CD4-positive, alpha-beta T cell treated with Interleukin-4 for 1 hour (primary cell): ENCODE results near the gene ITK.

Experiments
- DNase-seq, 2 donors: peaks; one replicate each; pipeline ENCODE4 v3.0.0-alpha.2; 2020 to 2022

Gene ITK

DNA sequence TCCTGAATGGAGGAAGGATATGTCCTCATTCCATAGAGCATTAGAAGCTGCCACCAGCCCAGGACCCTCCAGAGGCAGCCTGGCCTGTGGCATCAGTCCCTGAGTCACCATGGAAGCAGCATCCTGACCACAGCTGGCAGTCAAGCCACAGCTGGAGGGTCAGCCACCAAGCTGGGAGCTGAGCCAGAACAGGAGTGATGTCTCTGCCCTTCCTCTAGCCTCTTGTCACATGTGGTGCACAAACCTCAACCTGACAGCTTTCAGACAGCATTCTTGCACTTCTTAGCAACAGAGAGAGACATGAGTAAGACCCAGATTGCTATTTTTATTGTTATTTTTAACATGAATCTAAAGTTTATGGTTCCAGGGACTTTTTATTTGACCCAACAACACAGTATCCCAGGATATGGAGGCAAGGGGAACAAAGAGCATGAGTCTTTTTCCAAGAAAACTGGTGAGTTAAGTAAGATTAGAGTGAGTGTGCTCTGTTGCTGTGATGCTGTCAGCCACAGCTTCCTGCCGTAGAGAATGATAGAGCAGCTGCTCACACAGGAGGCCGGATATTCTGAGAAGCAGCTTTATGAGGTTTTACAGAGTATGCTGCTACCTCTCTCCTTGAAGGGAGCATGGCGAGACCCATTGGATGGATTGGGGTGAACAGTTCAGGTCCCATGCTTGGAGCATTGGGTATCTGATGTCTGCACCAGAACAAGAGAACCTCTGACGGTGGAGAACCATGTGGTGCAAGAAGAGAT lies 72.2 kb downstream of the ITK start:
- DNase-seq: peak; percentile 83 to 86

DNA sequence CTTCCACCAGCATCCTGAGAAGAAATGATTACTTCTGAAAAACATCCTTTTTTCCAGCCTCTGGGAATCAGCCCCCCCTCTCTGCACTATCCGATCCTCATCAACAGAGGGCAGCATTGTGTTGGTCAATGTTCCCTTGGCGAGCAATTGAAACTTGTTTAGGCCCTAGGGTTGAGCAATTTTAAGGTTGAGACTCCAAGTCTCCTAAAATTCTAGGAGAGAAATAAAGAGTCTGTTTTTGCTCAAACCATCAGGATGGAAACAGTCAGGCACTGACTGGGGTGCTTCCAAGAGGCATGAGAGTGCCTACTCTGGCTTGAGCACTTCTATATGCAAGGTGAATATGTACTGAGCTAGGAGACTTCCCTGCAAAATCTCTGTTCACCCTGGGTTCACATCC lies 72.9 kb downstream of the ITK start:
- peak in 1 of 2 donors; percentile 55 for DNase-seq

DNA sequence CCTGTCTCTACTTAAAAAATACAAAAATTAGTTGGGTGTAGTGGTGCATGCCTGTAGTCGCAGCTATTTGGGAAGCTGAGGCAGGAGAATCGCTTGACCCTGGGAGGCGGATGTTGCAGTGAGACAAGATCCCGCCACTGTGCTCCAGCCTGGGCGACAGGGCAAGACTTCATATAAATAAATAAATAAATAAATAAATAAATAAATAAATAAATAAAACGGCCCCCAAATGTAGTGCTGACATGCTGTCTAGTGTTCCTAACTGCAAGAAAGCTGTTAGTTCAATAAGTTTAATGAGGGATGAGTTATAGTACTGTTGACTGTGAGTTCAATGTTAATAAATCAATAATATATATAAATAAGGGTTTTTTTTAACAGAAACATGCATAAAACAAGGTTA lies 77.8 kb downstream of the ITK start:
- DNase-seq: no peak

DNA sequence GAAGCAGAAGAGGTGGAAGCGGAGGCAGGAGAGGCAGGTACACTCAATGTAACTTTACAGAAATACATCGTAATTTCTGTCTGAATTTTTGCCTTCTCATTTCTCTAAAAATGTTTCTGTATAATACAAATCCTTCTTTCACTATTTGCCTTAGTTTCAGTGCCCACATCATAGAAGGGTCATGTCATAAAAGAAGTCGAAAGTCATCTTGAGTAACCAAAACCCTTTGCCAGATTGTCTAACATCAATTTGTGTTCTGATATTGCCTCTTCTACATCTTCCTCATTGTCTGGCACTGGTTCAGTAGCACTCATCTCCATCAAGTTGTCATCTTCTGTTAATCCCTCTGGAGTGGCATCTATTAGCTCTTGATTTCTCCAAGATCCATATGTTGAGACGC lies 79.1 kb downstream of the ITK start:
- DNase-seq: no peak

DNA sequence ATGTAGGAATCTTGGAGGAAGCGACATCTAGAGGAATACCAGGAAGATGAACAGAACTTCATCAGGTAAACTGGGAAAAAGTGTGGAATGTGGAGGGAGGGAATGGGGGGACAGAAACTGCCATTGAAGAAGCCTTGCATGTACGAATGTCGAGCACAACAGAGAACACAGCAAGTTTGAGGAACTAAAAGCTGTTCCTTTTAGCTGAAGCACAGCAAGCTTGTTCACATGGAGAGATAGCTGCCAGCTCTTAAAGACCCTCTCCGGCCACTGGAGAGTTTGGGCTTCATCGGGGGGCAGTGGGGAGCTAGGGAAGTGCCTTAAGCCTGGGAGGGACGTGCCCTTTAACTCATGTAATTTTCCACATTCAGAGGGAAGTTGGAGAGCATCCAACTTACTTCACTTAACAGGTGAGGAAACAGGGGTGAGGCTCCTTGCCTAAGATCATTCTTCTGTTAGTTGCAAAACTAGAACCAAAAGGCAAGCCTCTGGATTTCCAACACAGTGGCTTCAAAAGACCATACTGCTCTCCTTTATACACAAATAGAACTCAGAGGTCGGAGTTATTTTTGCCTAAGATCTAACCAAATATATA lies 83.0 kb downstream of the ITK start:
- DNase-seq: no peak

DNA sequence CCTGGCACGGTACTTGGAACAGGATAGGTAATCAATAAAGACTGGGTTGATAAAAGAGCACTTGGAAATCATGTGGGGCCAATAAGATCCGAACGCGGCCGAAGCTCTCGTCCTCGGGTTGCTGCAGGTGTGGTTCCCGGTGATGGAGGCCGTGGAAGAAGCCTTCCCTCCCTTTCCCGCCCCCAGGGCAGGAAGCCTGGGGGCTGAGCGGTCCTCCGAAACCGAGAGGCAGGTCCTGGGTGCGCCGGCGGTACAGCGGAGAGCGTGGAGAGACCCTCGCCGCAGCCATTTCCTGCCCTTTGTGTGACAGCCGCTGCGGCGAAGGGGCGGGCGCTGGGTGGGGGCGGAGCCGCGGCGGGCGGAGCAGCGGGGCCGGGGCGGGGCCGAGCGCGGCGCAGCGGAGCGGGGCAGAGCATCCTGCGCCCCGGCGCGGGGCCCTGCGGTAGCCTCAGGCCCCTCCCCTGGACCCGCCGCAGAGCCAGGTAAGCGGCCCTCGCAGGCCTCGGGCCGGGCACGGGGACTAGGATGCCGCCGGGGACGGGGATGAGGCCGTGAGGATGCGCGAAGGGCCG lies 85.2 kb downstream of the ITK start, which contains the start of gene CYFIP2:
Gene CYFIP2 (plus strand): TSS at position 410 of the 572 bp plus-strand sequence. CDS start 19,239 bp downstream, outside the sequence.
- DNase-seq: peak; percentile 83 to 88

DNA sequence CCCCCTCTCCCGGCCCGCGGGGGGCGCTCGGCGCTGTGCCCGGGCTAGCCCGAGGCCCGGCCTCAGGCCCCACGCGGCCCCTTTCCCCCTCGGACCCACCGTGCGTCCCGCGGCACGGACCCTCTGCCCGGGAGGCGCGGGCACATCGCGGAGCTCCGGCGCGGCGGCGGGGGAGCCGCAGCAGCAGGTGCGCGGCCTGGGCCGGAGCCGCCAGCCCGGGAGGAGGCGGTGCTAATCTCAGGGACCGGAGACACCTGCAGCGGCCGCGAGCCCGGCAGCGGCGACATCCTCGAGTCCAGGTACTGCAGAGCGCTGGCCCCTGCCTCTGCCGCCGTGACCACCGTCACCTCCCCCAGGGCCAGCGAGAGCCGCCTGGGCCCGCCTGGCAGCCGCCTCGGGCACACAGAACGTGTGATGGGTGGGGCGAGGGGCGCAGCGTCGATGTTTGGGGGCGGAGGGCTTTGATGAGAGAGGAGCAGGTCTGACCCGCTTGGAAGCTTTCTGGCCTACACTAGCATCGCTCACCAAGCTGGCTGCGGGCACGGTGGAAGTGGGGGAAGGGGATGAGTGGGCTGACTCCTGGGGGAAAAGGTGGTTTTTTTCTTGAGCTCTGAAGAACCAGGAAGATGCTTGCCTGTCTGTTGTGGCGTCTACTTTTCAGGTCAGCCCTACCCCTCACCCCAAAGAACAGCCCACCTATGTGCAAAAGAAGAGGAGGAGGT lies 85.8 kb downstream of the ITK start:
- peak; percentile 57 to 62 for DNase-seq

DNA sequence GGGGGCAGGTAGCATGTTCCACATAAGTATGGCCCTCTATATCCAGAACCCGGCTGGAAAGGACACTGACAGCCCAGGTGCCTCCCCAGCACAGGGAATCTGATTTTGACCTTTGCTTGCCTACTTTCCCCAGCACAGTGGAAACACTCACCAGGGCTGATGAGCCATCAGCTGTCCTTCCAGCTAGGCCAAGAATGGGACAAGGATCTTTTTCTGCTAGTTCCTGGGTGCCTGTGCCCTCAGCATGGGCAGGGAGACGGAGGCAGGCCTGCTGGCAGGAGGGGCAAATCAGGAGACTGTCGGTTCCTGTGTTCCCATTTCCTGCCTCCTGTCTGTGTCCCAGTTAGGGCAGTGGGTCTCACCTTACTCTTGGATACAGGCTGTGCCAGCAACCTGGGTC lies 86.4 kb downstream of the ITK start:
- DNase-seq: no peak

DNA sequence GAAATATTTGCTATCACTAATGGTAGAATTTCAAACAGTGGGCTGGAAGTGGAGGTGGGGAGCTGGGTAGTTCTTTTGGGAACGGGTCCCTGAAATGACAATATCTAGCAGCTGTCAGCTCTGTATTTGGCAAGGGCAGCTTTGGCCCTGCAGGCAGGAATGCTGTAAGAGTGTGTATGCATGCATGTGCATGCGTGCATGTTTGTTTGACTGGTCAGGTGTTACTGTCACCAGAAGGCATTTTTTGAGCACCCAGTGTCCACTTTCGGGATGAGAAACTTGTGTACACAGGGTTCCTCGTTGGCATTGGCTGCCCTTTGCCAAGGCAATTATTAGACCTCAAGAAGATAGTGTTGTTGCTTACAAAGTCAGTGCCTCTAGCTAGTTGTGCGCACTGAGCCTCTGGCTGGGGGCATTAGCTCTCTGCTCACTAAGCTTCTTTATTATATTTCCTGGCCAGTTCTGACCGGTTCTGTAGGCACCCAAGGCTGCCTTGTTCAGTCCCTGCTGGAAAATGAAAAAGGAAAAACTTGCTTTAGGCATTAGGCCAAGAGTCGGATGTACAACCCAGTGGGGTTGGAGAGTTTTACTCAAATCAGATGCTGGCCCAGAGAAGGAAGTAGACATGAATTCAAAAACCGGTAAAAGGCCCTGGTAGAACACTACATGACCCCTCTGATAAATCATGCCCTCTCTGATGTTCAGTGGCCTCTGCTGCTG lies 87.3 kb downstream of the ITK start:
- no peak for DNase-seq

DNA sequence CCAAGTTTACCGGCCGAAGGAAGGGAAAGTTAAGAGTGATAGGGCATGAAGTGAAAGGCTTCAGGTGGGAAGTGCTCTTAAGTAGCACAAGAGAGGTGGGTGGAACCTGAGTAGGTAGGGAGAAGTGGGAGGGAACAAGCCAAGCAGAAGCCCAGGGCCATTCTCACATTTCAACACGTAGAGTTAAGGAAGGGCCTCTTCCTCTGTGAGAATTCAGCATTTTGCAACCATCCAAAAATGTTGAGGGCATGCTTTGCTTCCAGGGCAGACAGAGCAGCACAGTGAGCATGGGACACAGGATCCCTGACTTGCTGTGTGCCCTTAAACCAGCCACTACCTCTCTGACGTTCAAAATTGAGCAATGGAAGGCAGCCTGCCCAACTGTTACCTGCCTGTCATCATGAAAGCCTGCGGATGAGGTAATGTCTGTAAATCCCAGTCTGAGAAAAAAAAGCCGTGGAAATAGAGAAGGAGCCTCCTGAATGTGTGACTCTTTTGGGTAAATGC lies 88.6 kb downstream of the ITK start:
- peak; percentile 42 to 51 for DNase-seq

DNA sequence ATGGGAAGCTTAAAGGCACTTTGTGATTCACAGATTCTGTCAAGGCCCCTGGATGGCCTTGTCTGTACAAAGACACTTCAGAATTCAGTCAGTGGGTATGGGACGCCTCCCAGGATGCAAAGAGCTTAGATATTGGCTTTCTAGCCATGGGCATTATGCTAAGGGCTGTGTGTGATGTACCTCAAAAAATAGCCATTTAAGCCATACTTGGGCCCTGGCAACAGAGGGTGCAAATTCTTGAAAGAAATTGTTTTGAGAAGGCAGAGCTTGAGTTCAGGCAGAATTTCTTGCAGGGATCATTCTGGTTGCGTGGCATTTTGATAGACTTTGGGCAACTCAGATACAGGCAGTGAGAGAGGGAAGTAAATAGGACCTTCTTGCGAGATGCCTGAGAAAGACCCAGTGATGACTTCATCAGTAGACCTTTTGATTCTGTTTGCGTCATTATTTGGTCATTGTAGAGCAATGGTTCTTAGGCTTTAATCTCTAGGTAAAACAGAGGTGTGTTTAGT lies 89.2 kb downstream of the ITK start:
- DNase-seq: no peak

DNA sequence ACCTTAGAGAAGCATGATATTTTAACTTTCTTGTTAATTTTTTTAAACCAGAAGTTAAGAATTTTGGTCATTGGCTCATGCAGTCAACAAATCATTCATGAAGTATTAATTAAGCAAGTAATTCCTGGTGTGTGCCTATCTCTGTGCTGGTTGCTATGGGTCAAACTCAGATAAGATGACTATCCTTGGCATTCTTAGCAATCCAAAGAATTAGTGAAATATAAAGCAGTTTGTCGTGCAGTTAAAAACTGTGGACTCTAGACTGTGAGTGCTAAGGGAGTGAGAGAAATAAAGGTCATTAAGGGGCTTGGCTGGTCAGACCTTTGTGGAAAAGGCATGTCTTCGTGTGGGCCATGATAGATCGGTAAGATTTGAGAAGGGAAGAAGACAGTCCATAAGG lies 90.1 kb downstream of the ITK start:
- no peak for DNase-seq

DNA sequence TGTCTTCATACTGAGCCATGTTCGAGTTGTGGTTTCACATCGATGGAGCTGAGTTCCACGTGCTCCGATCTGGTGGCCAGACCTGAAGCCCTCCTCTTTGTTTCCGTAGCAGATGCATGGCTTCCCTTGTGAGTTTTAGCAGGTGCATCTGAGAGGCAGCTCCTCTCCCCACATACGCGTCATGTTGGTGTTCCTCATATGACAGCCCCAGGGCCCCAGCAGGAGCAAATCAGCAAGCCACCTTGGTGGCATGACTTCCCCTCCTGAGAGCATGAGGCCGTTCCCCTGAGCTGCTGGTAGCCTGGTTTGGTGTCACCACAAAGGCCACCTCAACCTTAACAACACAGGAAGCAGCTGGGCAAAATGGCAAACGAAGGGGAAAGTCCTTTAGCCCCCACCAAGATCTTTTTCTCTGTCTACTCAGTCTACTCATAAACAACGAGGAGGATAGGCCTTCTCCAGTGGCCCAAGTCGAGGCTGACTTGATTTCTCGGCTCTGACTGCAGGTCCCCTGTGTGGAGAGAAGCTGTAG lies 91.2 kb downstream of the ITK start:
- DNase-seq: peak; percentile 95 to 97

DNA sequence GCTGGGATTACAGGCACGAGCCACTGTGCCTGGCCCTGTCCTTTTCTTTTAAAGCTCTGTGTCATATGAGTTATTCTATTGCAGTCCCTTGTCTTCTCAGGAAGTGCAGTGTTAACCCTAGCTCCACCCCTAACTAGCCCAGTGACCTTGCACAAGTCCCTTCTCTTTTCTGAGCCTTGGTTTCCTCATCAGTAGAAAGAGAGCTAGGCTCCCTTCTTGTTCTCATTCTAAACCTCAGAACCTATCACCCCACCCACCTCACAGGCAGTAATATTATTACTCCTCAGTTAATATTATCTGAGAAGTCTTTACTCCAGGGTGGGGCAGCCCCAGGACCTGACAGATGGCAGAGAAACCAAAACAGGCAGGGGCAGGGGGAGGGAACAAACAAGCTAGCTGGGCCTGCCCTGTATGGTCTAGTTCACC lies 92.5 kb downstream of the ITK start:
- DNase-seq: peak; percentile 67 to 74

DNA sequence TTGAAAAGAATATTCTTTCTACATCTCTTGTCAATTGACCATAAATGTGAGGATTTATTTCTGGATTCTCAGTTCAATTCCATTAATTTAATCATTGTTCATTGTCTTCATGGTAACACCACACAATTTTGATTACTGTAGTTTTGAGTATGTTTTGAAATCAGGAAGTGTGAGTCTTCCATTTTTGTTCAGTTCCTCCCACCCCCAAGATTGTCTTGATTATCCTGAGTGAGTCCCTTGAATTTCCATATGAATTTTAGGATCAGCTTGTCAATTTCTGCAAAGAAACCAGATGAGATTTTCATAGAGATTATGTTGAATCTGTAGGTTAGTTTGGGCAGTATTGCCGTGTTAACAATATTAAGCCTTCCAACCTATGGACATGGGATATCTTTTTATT lies 94.8 kb downstream of the ITK start:
- DNase-seq: no peak

DNA sequence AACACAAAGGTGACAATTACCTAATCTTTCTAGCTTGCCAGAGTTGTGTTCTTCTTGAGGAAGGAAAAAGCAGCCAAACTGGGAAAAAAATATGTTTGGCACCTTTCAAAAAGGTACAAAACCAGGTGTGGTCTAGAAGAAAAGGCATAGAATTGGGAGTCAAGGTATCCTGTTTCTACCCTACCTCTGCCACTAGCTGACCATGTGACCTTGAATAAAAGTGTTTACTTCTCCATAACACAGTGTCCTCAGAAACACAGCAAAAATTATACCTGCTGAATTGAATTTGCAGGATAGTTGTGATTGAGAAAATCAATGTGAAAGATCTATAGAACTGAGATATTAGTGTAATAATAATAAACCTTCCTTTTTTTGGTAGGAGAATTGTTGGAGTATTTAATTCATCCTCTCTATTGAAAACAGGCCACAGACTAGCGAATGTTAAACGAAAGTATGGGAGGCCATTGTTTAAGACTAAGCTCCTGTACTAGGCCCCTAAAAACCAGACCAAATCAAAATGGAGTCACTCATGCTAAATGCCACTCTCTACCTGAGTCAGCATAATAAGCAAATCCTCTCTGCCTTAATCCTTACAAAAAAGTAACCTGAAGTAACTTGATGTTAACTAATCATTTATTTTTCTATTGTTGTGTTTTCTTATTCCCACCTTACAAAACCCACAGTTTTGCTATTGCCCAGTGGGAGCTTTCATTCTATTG lies 97.8 kb downstream of the ITK start:
- DNase-seq: no peak

DNA sequence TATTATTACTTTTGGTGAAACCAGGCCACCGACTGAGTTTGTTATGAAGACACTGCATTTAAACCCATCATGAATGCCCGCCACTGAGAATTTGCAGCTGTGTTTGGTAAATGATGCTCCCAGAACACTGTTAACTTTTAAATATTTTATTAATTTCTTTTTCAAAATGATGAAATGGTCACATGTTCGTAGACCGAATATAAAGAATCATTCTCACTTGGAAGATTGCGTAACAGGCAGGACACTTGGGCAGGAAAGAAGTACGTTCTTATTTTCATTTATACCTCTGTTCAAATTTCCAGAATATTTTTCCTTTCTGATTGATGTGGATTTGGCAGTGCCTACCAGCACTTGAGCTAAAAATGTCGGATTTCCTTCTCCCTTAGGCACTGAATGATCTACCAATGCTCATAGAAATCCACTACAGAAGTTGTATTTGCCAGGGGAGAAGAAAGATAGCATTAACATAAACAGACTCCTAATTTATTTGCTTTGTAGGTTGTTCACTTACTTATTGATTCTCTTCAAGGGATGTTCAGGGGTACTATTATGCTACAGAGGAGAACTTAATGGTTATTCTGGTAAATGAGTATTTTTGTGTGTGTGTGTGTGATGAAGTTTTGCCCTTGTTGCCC lies 99.1 kb downstream of the ITK start:
- no peak for DNase-seq

DNA sequence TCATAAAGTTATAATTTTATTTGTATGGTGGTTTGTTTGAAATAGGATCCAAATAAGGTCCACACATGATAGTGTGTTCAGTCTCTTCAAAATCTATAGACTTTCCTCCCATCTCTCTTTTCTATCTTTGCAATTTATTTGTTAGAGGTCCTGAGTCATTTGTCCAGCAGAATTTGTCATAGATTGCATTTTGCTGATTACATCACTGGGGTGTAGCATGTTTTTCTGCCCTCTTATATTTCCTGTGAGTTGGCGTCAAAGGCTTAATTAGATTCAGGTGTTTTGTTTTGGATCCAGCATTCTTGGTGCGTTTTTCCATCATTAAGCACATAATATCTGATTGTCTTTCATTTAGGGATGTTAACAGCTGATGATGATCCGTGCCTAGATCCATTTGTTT lies 100.3 kb downstream of the ITK start:
- peak in 1 of 2 donors; percentile 27 for DNase-seq

DNA sequence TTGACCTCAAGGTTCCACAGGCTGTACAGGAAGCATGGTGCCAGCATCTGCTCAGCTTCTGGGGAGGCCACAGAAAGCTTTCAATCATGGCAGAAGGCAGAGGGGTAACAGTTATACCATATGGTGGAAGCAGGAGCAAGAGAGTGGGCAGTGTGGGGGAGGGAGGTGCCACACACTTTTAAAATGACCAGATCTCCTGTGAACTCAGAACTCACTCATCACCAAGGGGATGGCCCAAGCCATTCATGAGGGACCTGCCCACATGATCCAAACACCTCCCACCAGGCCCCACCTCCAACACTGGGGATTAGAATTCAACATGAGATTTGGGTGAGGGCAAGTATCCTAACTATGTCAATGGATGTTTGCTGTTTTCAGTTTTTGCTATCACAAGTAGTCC lies 101.5 kb downstream of the ITK start:
- DNase-seq: no peak

DNA sequence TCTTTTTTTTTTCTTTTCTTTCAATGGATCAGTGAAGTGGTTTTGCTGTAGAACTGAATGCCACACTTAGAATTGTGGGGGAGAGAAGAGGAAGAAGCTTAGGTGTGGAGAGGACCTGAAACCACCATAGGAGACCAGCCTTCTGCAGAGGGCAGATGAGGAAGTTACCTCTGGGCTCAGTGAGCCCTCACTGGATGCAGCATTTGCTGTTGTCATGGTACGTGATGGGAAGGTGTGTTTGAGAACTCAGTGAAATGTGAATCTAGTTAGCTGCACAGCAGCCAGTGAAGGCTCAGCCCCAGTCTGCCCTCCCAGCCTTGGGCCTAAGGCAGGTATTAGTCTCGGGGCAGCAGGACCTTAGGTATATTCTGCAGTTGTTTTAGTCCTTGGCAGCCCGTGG lies 102.8 kb downstream of the ITK start:
- peak; percentile 39 to 72 for DNase-seq
